Cerebellar cortex (tissue), 1 donor: ENCODE measurements around the gene CLCN1.
"Not testable (repeated sequence)": the region's sequence is repeated elsewhere in the genome, so short reads cannot be mapped to it uniquely, and the experiment has no call there.

Source experiments
- DNase-seq: peaks from one replicate; pipeline ENCODE4 v3.0.0-alpha.2; 2015; ENCODE audit warnings: low spot score

CLCN1 gene

DNA sequence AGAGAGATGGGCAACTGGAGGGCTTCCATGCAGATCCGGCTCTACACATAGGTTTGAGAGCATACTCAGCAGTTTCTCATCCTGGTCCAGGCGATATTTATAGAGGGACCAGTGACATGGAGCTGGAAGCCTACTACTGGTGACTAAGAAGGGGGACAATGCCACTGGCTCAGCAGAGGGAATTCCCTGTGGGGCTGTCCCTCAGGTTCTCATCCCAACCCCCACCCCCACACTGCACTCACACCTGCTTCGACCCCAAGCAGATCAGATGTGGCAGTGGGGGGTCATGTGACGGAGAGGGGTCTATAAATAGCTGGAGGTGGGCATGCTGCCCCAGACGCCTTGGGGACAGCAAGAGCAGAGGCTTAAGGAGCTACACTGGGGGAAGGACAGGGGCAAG is at the start of gene CLCN1:
CLCN1 (plus strand) TSS at position 336 of the 400 bp plus-strand sequence. CDS start 102 bp downstream, outside the sequence.
- no peak for DNase-seq

DNA sequence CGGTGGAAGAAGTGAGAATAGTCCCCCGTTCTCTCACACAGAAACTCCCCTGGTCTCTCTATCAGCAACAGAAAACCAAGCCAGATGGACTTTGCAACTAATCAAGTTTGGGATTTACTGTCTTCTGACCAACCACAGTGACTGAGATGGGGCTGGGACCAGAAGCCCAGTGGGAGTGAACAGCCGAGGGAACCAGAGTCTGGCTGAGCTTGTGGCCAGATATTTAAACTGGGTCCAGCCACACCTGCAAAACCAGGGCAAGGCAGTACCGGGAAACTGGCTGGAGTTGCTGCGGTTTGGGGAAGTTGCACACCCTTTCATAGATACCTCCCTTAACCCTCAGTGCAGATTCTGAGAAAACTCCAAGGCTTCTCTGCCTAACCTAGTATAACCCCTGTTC is 46.7 kb upstream of the CLCN1 start:
- no peak for DNase-seq

DNA sequence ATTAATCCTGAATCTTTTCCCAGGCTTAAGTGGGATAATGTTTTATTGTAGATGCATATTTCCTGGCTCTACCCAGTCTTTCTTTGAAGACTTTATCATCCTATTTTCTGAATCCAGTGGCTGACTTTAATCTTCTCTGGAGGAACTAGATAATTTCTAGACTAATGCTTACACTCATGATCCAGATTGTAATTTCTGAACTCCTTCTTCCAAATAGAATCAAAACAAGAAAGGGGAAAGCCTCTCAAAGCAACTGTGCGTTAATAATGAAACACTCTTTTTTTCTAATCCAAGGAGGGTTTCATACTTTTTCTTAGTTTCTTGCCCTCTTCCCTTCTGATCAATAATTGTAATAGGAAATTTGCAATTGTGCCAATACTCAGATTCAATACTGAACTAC is 44.7 kb upstream of the CLCN1 start:
- DNase-seq: no peak

DNA sequence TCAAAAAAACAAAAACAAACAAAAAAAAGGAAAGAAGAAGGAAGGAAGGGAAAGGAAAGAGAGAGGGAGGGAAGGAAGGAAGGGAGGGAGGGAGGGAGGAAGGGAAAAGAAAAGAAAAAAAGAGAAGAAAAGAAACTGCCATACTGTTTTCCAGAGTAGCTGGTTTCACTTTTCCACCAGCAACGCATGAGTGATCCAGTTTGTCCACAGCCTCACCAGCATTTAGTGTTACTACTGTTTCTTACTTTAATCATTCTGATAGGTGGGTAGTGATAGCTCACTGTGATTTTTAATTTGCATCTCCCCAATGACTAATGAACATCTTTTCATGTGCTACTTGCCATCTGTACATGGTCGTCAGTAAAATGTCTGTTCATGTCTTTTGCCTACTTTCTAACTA is 43.0 kb upstream of the CLCN1 start:
- DNase-seq: no peak

DNA sequence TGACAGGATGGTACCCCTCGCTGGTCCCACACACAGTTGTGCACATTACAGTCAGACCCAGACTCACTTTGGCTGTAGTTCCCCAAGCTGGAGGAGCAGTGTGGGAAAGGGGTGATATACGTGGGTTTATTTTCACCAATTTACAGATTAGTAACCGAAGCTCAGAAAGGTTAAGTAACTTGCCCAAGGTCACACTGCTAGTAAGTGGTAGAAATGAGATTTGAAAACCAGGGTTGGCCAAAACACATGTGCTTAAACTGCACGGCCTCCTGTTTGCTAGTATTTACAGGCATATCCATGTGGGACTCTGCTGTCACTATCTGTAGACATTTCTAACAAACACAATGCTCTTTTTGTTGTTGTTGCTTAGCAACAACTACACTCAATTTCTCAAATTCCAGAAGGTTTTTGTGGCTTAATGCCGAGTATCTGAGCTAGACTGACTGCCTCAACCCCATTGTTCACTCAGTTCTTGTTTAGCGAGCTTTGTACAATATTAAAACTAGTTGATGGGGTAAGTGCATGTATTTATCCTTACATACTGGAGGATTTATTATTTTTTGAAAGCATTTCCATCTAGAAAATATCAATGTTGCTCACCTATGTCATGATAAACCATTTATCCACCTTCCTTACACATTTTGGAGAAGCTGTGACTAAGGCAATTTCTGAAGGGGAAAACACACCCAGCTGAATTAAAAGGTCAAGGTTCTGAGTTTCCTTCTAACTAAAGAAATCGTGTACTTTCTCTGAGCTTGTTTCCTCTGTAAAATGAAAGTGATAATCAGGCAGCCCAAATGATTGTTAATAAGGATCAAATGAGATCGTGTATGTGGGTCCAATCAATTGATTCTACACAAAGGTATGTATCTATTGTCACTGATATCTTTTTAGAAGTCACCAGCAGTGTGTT is 36.5 kb upstream of the CLCN1 start:
- no peak for DNase-seq

DNA sequence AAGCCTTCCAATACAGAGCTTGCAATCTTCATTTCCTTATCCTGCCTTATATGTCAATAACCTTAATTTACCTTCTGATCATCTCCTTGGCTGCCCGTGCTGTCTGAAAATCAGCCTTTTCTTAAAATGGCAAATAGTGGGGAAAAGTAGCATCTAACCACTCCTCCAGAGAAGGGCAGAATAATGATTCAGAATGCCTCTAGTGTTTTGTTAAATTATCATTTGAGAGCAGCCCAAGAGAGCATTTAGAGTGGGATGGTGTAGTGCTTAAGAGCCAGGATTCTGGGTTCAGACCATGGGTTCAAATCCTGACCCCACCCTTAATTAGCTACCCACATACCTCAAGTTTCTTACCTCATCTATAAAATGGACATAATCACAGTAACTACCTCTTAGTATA is 35.8 kb upstream of the CLCN1 start:
- DNase-seq: no peak

DNA sequence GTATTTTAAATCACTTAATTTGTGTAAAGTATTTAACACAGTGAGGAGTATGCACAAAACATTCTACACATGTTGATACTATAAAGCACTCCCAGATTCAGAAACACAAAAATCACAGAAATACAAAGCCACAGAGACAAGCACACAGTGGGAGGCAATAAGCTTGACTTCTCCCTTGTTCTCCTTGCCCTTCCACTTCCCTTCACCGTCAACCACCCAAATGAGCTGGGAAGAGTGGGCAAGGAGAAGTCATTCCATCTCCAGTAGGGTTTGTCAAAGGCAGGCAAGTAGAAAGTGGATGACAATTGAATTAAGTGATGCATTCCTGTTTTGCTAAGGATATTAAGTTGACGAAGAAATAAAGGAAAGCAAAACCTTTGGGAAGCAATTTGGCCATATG is 35.3 kb upstream of the CLCN1 start:
- no peak for DNase-seq

DNA sequence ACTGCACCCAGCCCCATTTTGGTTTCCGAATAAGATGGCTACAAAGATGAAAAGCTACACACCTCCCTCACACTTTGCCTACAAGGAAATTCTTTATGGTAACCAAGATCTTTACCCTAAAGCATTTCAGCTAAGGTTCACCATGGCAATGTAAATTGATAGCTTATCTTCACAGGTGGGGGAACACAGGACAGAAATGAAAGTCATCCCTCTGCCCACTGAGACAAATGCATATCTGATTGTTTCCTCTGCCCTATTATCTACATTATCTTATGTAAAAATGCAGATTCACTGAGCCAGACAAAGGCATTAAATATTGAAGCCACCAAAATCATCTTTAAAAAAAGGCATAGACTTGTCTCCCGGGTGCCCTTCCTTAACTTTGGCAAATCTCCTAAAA is 34.4 kb upstream of the CLCN1 start:
- DNase-seq: no peak

DNA sequence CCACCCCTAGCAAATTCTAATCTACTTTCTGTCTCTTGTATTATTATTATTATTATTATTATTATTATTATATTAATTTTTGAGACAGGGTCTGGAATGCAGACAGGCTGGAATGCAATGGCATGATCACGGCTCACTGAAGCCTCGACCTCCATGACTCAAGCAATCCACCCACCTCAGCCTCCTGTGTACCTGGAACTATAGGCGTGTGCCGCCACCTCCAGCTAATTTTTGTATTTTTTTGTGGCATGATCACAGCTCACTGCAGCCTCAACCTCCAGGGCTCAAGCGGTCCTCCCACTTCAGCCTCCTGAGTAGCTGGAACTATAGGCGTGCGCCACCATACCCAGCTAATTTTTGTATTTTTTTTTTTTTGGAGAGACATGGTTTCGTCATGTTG is 33.8 kb upstream of the CLCN1 start:
- DNase-seq: no peak

DNA sequence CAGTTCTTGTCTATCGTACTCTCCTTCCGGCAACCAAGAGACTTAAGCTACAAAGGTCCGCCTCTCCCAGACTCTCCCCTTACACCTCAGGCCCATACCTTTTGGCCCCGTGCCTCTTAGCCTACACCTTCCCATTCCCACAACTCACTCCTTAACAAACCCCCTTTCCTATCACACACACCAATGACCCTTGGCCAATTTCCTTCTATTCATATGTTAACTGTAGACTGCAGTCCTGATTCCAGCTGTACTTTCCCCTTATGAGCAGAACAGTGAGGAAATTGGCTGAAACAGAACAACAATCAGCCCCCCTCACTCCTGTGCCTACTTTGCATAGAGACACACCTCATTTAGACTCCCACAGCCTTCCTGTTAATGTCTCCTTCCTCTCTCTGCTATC is 32.5 kb upstream of the CLCN1 start:
- no peak for DNase-seq

DNA sequence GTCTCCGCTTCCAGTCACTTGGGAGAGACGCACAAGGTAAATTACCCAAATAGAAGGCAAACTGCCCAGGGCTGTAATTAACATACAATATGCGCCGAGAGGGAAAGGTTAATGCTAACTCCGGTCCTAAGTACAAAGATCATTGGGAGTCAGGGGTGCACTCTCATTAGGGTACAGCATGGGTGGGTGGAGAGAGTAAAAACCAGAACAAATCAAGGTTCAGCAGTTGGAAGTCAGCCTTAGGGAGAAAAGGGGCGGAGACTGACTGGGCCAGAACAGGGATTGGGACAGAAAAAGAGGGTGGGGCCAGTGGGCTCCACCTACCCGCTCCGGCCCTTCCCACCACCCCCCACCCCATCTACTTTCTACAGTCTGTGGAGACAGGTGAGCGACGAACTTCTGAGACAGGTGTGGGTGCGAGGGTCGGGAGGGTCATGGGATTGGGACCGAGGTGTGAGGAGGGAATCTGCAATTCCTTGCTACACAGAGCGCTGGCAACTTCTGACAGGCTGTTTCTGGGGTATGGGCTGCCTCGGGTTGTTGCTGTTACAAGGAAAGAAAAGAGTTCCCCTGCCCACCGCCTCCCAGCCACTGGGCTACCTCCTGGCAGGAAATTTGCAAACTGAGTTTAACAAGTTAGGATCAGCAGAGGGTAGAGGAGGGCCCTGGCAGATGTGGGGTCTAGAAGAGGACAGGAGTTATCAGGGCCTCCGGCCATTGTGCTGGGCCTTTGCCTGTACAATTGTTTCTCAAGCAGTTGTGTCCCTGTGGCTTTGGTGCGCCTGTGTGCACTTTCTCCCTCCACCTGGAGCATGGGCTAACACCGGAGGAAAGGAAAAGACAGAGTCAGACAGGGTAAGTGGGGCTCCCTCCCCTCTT is 31.1 kb upstream of the CLCN1 start, which contains the start of gene TMEM139:
TMEM139 (plus strand) TSS at position 368 of the 879 bp plus-strand sequence. CDS start 1,000 bp downstream, outside the sequence.
- DNase-seq: no peak

DNA sequence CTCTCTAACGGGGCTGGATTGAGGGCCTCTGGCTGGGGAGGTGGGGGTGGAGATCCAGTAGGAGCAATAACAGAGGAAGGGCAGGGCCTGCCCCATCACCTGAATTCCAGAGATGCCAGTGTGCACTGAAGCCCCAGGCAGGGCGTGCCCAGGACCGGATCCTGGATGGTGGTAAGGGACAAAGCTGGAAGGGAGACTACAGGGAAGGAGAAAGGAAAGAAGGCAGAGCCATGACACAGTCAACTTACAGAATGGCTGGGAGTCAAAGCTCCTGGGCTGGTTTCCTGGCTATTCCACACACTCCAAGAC is 30.5 kb upstream of the CLCN1 start:
- no peak for DNase-seq

DNA sequence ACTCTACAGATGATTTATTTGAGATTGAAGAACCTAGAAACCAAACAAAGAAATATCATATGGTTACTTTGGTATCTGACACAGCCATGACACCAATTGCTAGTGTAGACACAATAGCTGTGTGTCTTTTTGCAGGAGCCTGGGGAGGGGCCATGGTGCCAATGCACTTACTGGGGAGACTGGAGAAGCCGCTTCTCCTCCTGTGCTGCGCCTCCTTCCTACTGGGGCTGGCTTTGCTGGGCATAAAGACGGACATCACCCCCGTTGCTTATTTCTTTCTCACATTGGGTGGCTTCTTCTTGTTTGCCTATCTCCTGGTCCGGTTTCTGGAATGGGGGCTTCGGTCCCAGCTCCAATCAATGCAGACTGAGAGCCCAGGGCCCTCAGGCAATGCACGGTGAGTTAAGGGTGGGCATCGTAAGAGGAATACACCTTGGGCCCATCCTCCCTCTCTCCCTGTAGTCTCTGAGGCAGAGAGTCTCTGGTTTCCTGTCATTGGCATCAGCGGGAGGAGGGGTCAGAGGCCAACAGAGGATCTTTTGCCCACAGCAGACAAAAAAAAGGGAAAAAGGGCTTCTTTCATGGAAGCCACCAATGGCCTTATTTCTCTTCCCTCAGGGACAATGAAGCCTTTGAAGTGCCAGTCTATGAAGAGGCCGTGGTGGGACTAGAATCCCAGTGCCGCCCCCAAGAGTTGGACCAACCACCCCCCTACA is 29.9 kb upstream of the CLCN1 start:
- no peak for DNase-seq

DNA sequence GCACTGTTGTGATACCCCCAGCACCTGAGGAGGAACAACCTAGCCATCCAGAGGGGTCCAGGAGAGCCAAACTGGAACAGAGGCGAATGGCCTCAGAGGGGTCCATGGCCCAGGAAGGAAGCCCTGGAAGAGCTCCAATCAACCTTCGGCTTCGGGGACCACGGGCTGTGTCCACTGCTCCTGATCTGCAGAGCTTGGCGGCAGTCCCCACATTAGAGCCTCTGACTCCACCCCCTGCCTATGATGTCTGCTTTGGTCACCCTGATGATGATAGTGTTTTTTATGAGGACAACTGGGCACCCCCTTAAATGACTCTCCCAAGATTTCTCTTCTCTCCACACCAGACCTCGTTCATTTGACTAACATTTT is 29.4 kb upstream of the CLCN1 start:
- no peak for DNase-seq

DNA sequence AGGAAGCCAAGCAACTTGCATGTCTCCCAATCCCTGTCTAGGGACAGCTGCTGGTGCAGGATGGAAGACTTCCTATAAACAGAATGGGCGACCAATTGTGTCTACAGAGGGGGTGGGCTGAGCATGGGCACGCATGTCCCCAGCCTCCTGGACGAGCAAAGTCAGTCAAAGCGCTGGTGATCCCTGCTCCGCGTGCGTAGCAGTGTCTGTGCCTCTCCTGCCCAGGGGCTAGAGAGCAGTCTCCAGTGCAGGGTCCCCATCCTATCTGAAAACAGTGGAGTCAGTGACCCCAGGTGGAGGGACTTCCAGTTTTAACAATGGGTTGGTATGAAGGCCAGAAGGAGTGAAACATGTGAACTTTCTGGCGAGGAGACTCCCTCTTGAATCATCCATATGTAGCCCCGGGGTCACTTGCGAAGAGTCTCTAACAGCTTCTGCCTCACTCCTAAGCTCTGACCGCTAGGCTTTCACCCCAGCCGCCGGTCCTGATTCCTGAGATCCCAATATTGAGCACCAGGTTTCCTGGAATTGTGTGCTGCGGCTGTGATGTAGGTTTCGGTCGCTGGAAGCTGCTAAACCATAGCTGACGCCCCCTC is 28.5 kb upstream of the CLCN1 start:
- DNase-seq: no peak

DNA sequence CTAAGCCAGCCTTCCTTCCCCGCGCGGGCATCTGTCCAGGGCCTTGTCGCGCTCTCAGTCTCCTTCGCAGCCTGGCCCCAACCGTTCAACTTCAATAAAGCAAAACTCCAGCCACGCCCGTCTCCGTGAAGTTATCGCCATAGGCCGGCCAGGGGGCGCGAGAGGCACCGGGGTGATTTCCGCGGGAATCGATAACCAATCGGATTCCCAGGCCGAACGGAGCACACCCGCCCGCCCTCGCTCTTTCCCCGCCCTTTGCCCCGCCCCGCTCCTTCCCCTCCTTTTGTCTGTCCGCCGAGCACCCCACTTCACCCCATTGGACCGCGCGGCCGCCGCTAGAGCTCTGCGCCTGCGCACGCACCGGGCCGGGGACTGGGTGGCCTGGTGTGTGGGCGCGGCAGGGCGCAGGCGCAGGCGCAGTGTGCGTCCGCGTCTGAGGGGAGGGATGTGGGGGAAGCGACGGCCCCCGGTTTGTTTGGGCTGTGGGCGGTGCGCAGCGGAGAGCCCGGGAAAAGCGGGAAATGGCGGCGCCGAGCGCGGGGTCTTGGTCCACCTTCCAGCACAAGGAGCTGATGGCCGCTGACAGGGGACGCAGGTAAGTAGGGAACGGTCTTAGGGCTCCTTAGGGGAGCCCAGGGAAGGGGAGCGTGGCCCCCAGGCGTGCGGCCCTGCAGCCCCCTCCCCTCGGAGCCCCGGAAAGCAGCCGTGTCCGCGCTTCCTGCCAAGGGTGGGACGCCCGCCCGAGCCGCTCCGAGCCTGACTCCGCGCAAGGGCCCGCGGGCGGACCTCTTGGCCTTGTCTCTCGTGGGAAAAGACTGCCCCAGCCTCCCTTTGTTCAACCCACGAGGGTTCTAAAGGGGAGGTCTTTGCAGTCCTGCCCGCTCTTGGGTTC is 27.7 kb upstream of the CLCN1 start, which contains the start of gene CASP2:
CASP2 (plus strand) TSS at position 417 of the 892 bp plus-strand sequence; CDS start at position 522, 105 bp downstream.
- DNase-seq: peak; percentile 96

DNA sequence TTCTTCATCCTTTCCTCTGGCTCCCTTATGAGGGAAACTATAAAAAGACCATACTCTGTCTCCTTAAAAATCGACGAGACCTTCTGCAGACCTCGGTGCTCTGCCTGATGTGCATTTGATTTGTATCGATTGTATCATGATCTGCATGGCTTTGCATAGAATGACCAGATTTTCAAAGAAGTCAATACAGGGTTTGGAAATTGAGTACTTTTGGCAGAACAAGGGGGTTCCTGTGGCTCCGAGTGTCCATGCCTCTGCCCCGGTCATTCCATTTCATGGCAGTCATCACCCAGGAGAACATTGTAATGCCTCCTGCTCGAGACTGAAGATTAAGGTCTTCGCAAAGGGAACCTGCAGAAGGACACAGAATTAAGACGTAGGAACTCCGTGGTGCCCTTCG is 27.1 kb upstream of the CLCN1 start:
- no peak for DNase-seq

DNA sequence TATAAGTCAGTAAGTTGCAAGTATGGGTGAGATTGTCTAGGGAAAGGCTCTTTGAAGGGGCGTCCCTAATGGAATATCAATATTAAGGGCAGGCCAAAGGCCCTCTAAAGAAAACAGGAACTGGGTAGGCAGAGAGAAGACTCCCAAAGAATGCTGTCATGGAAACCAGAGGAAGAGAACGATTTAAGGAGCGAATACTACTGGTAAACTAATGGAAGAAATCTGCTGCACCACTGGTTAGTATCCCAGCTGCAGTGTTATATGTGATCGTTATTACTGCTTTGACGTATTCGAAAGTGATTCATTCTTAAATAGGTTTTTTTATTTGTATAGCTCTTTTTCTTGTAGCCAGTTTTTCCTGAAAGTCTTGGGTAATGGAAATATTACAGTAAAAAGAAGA is 26.5 kb upstream of the CLCN1 start:
- DNase-seq: no peak

DNA sequence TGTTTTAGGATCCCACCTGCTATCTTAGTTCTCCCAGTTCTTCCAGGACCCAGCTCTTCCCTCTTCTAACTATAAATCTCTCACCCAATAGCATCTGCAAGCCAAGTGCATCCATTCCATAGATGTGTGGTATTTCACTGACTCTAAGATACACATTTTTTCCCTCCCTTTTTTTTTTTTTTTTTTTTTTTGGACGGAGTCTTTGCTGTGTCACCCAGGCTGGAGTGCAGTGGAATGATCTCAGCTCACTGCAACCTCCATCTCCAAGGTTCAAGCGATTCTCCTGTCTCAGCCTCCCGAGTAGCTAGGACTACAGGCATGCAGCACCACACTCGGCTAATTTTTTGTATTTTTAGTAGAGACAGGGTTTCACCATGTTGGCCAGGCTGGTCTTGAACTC is 26.0 kb upstream of the CLCN1 start:
- not testable (repeated sequence) for DNase-seq

DNA sequence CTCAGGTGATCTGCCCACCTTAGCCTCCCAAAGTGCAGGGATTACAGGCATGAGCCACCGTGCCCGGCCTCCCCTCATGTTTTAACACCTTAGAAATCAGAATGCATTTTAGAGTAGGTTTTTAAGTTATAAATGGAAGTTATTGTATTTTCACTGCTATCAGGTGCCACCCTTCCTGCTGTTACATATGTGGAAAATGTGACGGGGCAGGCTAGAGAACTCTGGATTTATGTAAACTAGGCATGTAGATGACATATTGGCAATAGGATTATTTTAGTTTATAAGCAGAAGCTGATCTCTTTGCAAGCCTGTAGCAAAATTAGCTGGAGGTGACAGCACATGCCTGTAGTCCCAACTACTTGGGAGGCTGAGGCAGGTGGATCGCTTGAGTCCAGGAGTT is 25.6 kb upstream of the CLCN1 start:
- no peak for DNase-seq

DNA sequence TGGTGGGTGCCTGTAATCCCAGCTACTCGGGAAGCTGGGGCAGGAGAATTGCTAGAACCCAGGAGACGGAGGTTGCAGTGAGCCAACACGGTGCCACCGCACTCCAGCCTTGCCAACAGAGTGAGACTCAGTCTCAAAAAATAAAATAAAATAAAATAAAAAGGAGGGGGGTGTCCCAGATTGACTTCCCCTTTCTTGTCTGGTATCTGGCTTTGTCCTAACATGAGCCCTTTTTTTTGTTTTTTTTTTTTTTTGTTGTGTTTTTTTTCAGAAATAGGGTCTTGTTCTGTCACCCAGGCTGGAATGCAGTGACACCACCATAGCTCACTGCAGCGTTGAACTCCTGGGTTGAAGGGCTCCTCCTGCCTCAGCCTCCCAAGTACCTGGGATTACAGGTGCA is 23.0 kb upstream of the CLCN1 start:
- DNase-seq: no peak
